GM12878 (cell line): Measurements from ENCODE around the gene CNN2. TPM values are rescaled to one million over a fixed set of nuclear protein-coding genes. Genes with fewer than 3 reads are reported as not detected.

Source experiments
- ATAC-seq: fragments of 200-7000 bp; cut with Tn5 transposase; 3 replicates; pipeline ENCODE4 v1.9.1; 2020; ENCODE audit warnings: mild to moderate bottlenecking, moderate library complexity
- BruUV-seq: library from RNA; stranded (reverse); fragments of 400-500 nt; replicated peaks from 2 replicates; lab custom pipeline; 2021; lab: Mats Ljungman, UMichigan
- CTCF ChIA-PET: fragments of 300-600 bp; sonication (Branson Sonifier 250); formaldehyde crosslinking; extraction: SDS; loops from one replicate; lab custom pipeline; 2021; ENCODE audit warnings: inconsistent platforms; lab: Yijun Ruan, JAX
- POLR2A ChIA-PET: fragments of 350-600 bp; formaldehyde crosslinking; extraction: SDS; loops from one replicate; lab custom pipeline; 2021; ENCODE audit warnings: inconsistent platforms; lab: Charles Lee
- RAD21 ChIA-PET: fragments of 300-600 bp; sonication (Branson Sonifier 250); formaldehyde crosslinking; loops from one replicate; lab custom pipeline; 2023; ENCODE audit warnings: antibody characterized with exemption; ENCODE audit not compliant: unreplicated experiment; lab: Charles Lee
- SMC1A ChIA-PET: fragments of 300-600 bp; sonication (Branson Sonifier 250); formaldehyde crosslinking; loops from one replicate; lab custom pipeline; 2023; ENCODE audit not compliant: unreplicated experiment, uncharacterized antibody; lab: Charles Lee
- DNase-seq: peaks from one replicate; pipeline ENCODE4 v3.0.0-alpha.2; 2011; ENCODE audit warnings: low read depth, low spot score
- FAIRE-seq: peaks from 3 replicates; lab custom pipeline; 2011; peaks lifted over from hg19 to GRCh38; lab: Jason Lieb, UNC
- H2AFZ ChIP-seq: 2 replicates; pipeline ENCODE4 v1.6.0; 2011; ENCODE audit warnings: low read depth, low read length, control low read depth; ENCODE audit not compliant: control insufficient read depth
- H3K27ac ChIP-seq: 2 replicates; pipeline ENCODE4 v1.5.1; 2011; ENCODE audit warnings: control low read depth; ENCODE audit not compliant: control insufficient read depth, insufficient read depth
- H3K27me3 ChIP-seq, 2 experiments: replicated peaks in 1 of 2; 2 replicates each; pipeline versions ENCODE4 v1.6.0 to v1.6.1; 2011; ENCODE audit warnings: low read length in 1 of 2; ENCODE audit not compliant: control insufficient read depth in 2 of 2, insufficient read depth in 2 of 2
- H3K36me3 ChIP-seq, 2 experiments: 2 replicates each; pipeline ENCODE4 v1.5.1; 2011; ENCODE audit warnings: low read length in 1 of 2; ENCODE audit not compliant: control insufficient read depth in 2 of 2, insufficient read depth in 2 of 2
- H3K4me1 ChIP-seq: 2 replicates; pipeline ENCODE4 v1.6.1; 2011; ENCODE audit warnings: mild to moderate bottlenecking, low read length, moderate library complexity, mixed read lengths; ENCODE audit not compliant: control insufficient read depth, insufficient read depth
- H3K4me2 ChIP-seq: 2 replicates; pipeline ENCODE4 v1.6.0; 2011; ENCODE audit warnings: control low read depth; ENCODE audit not compliant: control insufficient read depth, insufficient read depth
- H3K4me3 ChIP-seq: fragments of 200-600 bp; sonication (generic); 2 replicates; pipeline ENCODE4 v1.5.1; 2016
- H3K79me2 ChIP-seq: 2 replicates; pipeline ENCODE4 v1.6.0; 2011; ENCODE audit warnings: low read length; ENCODE audit not compliant: control insufficient read depth, insufficient read depth
- H3K9ac ChIP-seq: 2 replicates; pipeline ENCODE4 v1.8.0; 2011; ENCODE audit warnings: low read length, control low read depth, mixed read lengths; ENCODE audit not compliant: control insufficient read depth, insufficient read depth
- H3K9me3 ChIP-seq: replicated peaks from 3 replicates; pipeline ENCODE4 v1.5.1; 2011; ENCODE audit warnings: mild to moderate bottlenecking, low read length; ENCODE audit not compliant: control insufficient read depth, insufficient read depth
- H4K20me1 ChIP-seq: 2 replicates; pipeline ENCODE4 v1.6.0; 2011; ENCODE audit not compliant: control insufficient read depth, insufficient read depth
- ATF7 ChIP-seq: fragments of 450-650 bp; IDR thresholded peaks from 2 replicates; pipeline ENCODE4 v1.6.1; 2016; ENCODE audit warnings: low read depth, mild to moderate bottlenecking
- BCL11A ChIP-seq: IDR thresholded peaks from 2 replicates; pipeline ENCODE4 v1.6.1; 2011; ENCODE audit warnings: low read depth, low read length
- BHLHE40 ChIP-seq, 2 experiments: fragments of 450-650 bp in 1 of 2; IDR thresholded peaks; 2 replicates each; pipeline ENCODE4 v1.6.1; 2011 to 2017; ENCODE audit warnings: low read depth in 2 of 2, borderline replicate concordance in 1 of 2, improper control_type of control experiment in 1 of 2, low read length in 1 of 2, mild to moderate bottlenecking in 1 of 2
- CEBPB ChIP-seq, 2 experiments: fragments of 150-350 bp in 1 of 2; IDR thresholded peaks; 2 replicates each; pipeline ENCODE4 v1.6.1; 2012 to 2014; ENCODE audit warnings: low read depth in 2 of 2, low read length in 2 of 2, borderline replicate concordance in 1 of 2, inconsistent platforms in 1 of 2
- CHD2 ChIP-seq: IDR thresholded peaks from 2 replicates; pipeline ENCODE4 v1.6.1; 2011; ENCODE audit warnings: low read depth, low read length, improper control_type of control experiment, borderline replicate concordance
- CREB1 ChIP-seq: IDR thresholded peaks from 2 replicates; pipeline ENCODE4 v1.6.1; 2012; ENCODE audit warnings: low read depth, mild to moderate bottlenecking, inconsistent platforms
- DPF2 ChIP-seq: fragments of 450-650 bp; IDR thresholded peaks from 2 replicates; pipeline ENCODE4 v1.6.1; 2017; ENCODE audit warnings: mild to moderate bottlenecking
- FOS ChIP-seq: IDR thresholded peaks from 3 replicates; pipeline ENCODE4 v1.6.1; 2011; ENCODE audit warnings: borderline replicate concordance; ENCODE audit not compliant: insufficient read length; ENCODE audit errors: extremely low read depth
- LARP7 ChIP-seq: fragments of 450-650 bp; IDR thresholded peaks from 2 replicates; pipeline ENCODE4 v1.6.1; 2017; ENCODE audit warnings: mild to moderate bottlenecking
- MEF2B ChIP-seq: fragments of 450-650 bp; IDR thresholded peaks from 2 replicates; pipeline ENCODE4 v1.6.1; 2018; ENCODE audit warnings: mild to moderate bottlenecking, moderate library complexity; ENCODE audit not compliant: partially characterized antibody, poor library complexity, severe bottlenecking
- NBN ChIP-seq: fragments of 450-650 bp; IDR thresholded peaks from 2 replicates; pipeline ENCODE4 v1.6.1; 2016
- RELA ChIP-seq: fragments of 450-650 bp; IDR thresholded peaks from 2 replicates; pipeline ENCODE4 v1.8.0; 2014; ENCODE audit warnings: borderline replicate concordance; ENCODE audit not compliant: partially characterized antibody
- RFX5 ChIP-seq: IDR thresholded peaks from 2 replicates; pipeline ENCODE4 v1.6.1; 2011; ENCODE audit warnings: low read depth, low read length, improper control_type of control experiment
- SIX5 ChIP-seq: IDR thresholded peaks from 2 replicates; pipeline ENCODE4 v1.6.1; 2011; ENCODE audit warnings: mild to moderate bottlenecking, low read depth, low read length, moderate library complexity; ENCODE audit not compliant: severe bottlenecking
- SMARCA5 ChIP-seq: fragments of 450-650 bp; IDR thresholded peaks from 2 replicates; pipeline ENCODE4 v1.6.1; 2017; ENCODE audit warnings: mild to moderate bottlenecking
- TCF12 ChIP-seq: IDR thresholded peaks from 2 replicates; pipeline ENCODE4 v1.6.1; 2011; ENCODE audit warnings: low read depth, mild to moderate bottlenecking, low read length
- TCF3 ChIP-seq: IDR thresholded peaks from 2 replicates; pipeline ENCODE4 v1.6.1; 2012; ENCODE audit warnings: low read depth, mild to moderate bottlenecking, low read length, borderline replicate concordance; ENCODE audit not compliant: insufficient read depth
- WRNIP1 ChIP-seq: IDR thresholded peaks from 2 replicates; pipeline ENCODE4 v1.6.1; 2011; ENCODE audit warnings: low read depth, low read length, improper control_type of control experiment, borderline replicate concordance
- ZNF217 ChIP-seq: fragments of 450-650 bp; IDR thresholded peaks from 2 replicates; pipeline ENCODE4 v1.6.1; 2017; ENCODE audit warnings: antibody characterized with exemption, mild to moderate bottlenecking
- ZZZ3 ChIP-seq: IDR thresholded peaks from 2 replicates; pipeline ENCODE4 v1.6.1; 2011; ENCODE audit warnings: low read depth; ENCODE audit not compliant: control insufficient read depth, insufficient read length
- WGBS: methylation state at CpG from one replicate; pipeline ENCODE4 v1.1.6; 2016; ENCODE audit warnings: low lambda C conversion rate; ENCODE audit not compliant: insufficient replicate concordance, insufficient coverage; ENCODE audit errors: missing lambda C conversion rate; 5-methylcytosine and 5-hydroxymethylcytosine counted together
- in situ Hi-C: fragments of 300-500 bp; cut with MboI; formaldehyde crosslinking; loops from 9 replicates; pipeline ENCODE4 v1.14.3; 2018; ENCODE audit warnings: mixed read lengths
- intact Hi-C: fragments of 100-400 bp; cut with micrococcal nuclease; formaldehyde crosslinking; loops from one replicate; pipeline ENCODE4 v1.14.2; 2022; ENCODE audit not compliant: unreplicated experiment
- polyA plus RNA-seq, 11 experiments: library from polyadenylated mRNA; depleted of rRNA in 4 of 11; unstranded in 6 of 11; stranded (reverse) in 5 of 11; fragments of >200 nt; fragmentation: Nextera tagmentation in 4 of 11; fragmentation: Illumina TruSeq in 1 of 11; extraction: Ambion mirVana in 4 of 11; extraction: Trizol in 1 of 11; gene quantifications; 1 replicate in 1 of 11; 2 replicates in 10 of 11; pipeline versions ENCODE4 v1.2.1 to v1.2.3, GENCODE V29; 2011 to 2016; ENCODE audit warnings: inconsistent platforms in 2 of 11, missing spikeins in 2 of 11, low read depth in 1 of 11
- total RNA-seq, 4 experiments: library from RNA; depleted of rRNA in 3 of 4; stranded (reverse); fragments of >200 nt in 3 of 4; fragmentation: Illumina TruSeq in 1 of 4; extraction: Trizol in 1 of 4; gene quantifications; 2 replicates each; pipeline versions ENCODE4 v1.2.1 to v1.2.3, GENCODE V29; 2013 to 2021
- TF ChIP-seq, protein P1 (sequence below): fragments of 150-350 bp; IDR thresholded peaks from 2 replicates; pipeline ENCODE4 v1.6.1; 2016; ENCODE audit warnings: low read depth, low read length

CNN2 gene
- total and polyA plus RNA-seq, 10 of the 15 experiments (the other 5 are each of a cell fraction or from before 2014, with no cell fraction given), result 34.7 to 311 (median 172) TPM

DNA sequence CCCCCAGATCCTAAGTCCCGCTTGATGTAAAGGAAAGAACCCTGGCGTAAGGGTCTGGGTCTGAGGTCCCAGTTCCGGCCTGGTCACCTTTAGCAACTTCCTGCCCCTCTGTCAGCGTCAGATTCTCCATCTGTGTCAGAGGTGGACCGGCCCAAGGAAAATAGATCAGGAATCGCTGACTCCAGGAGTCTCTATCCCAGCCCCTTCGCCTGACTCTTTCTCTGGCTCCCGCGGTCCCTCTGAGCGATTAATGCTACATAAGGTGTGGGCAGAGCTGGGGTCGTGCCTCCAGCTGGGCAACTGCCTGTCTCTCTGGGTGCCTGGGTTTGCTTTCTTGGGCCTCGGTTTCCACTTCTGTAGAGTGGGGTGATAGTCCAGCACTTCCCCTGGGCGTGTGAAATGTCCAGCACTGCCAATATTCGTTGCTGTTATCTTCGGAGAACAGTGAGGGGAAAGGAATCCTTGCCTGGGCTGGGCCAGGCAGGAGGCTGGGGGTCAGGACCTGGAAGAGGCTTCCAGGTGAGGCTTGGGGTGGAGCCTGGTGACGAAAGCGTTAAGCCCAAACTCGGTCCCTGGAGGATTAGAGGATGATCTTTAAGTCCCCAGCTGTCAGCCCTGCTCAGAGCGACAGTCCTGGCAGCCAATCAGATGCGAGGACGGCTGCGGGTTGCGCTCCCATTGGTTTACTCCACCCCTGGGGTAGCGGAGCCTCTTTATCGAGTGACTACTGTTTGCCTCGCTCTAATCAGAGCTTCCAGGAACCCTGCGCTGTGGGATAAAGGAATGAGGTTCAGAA is 14.3 kb downstream of the CNN2 start:
- under 1% methylated on average over 27 of the region's 27 CpGs for WGBS
- SMC1A ChIA-PET, result interaction anchor here (0.9 to 5.9 kb wide), 4 partner anchors 12 to 93 kb away, joined by 3 to 22 read pairs (median 6); partner anchors contain the start of gene CNN2
- RAD21 ChIA-PET, result interaction anchor here (0.8 to 4.5 kb wide), 9 partner anchors 12 to 73 kb away, joined by 3 to 39 read pairs (median 4); partner anchors contain the start of genes ARHGAP45 and CNN2
- Histone ChIP-seq H3K9me3 (no peaks in the 10 kb centered on the region; the same call in 2 of the 3 replicates), H3K36me3 (peaks cover 7 to 8% of the 10 kb centered on the region in 2 experiments; a peak in 3 of 4 replicates), H2AFZ (peak overlapping the region; percentile 71), H3K27ac (peak overlapping the region; percentile 36), H3K9ac (peak overlapping the region; percentile 81), H3K27me3 (no peaks in the 10 kb centered on the region), H3K4me2 (peak overlapping the region; percentile 73), H3K4me1 (peaks cover 38% of the 10 kb centered on the region), H3K79me2 (peaks cover 3% of the 10 kb centered on the region; the same call in 1 of the 2 replicates), H4K20me1 (no peaks in the 10 kb centered on the region), H3K4me3 (peak overlapping the region; percentile 79)
- intact Hi-C loops (loop anchor here (2.0 kb wide), 1 partner anchor 22 kb away; no protein-coding TSS in a partner anchor), in situ Hi-C loops (no loop called here)
- peak; percentile 99 for FAIRE-seq
- peak; percentile 84 for DNase-seq
- peak; percentile 75 for ATAC-seq
- BruUV-seq, result no TSS peak
- POLR2A ChIA-PET, result interaction anchor here (0.8 to 6.3 kb wide), 9 partner anchors 8 to 146 kb away, joined by 3 to 83 read pairs (median 6); partner anchors contain the start of genes ARHGAP45, CNN2 and RNU6-2
- CTCF ChIA-PET, result interaction anchor here (0.8 to 2.3 kb wide), 8 partner anchors 17 to 204 kb away, joined by 3 to 10 read pairs (median 3); no protein-coding TSS in a partner anchor
- TF ChIP-seq CREB1 (peak; percentile 78), CHD2 (peak; percentile 92), RFX5 (0 out of 2 replicates have a peak, but pooled peaks have one; percentile 30), NBN (no peak), TCF12 (peak; percentile 79), BHLHE40 (IDR thresholded peaks at IDR 0.05; ENCODE audit: borderline replicate concordance in 1 of 2, low read depth in 2 of 2, low read length in 1 of 2) (0 out of 4 replicates have a peak, but pooled peaks of 1 of the 2 experiments have one; percentile 13), SMARCA5 (peak; percentile 68), TCF3 (peak; percentile 36; the same call in 1 of the 2 replicates), CEBPB (IDR thresholded peaks at IDR 0.05; ENCODE audit: borderline replicate concordance in 1 of 2, low read depth in 2 of 2, low read length in 2 of 2) (no peak), FOS (peak; percentile 98), BCL11A (no peak), WRNIP1 (no peak), MEF2B (peak; percentile 97), RELA (no peak), DPF2 (peak; percentile 99), LARP7 (0 out of 2 replicates have a peak, but pooled peaks have one; percentile 62), ZZZ3 (no peak), ATF7 (peak; percentile 48; the same call in 1 of the 2 replicates), SIX5 (no peak), ZNF217 (0 out of 2 replicates have a peak, but pooled peaks have one; percentile 12)
- TF ChIP-seq, protein P1, sequence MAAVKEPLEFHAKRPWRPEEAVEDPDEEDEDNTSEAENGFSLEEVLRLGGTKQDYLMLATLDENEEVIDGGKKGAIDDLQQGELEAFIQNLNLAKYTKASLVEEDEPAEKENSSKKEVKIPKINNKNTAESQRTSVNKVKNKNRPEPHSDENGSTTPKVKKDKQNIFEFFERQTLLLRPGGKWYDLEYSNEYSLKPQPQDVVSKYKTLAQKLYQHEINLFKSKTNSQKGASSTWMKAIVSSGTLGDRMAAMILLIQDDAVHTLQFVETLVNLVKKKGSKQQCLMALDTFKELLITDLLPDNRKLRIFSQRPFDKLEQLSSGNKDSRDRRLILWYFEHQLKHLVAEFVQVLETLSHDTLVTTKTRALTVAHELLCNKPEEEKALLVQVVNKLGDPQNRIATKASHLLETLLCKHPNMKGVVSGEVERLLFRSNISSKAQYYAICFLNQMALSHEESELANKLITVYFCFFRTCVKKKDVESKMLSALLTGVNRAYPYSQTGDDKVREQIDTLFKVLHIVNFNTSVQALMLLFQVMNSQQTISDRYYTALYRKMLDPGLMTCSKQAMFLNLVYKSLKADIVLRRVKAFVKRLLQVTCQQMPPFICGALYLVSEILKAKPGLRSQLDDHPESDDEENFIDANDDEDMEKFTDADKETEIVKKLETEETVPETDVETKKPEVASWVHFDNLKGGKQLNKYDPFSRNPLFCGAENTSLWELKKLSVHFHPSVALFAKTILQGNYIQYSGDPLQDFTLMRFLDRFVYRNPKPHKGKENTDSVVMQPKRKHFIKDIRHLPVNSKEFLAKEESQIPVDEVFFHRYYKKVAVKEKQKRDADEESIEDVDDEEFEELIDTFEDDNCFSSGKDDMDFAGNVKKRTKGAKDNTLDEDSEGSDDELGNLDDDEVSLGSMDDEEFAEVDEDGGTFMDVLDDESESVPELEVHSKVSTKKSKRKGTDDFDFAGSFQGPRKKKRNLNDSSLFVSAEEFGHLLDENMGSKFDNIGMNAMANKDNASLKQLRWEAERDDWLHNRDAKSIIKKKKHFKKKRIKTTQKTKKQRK, result 0 out of 2 replicates have a peak, but pooled peaks have one; percentile 28
